GM19043 (cell line): ENCODE measurements around the gene CYLD.

Experiments
- ATAC-seq: cut with Tn5 transposase; IDR thresholded peaks from one replicate; pipeline ENCODE4 v1.9.1; 2021; ENCODE audit warnings: low read depth; ENCODE audit not compliant: unreplicated experiment

The CYLD gene

GRCh38 chr16:50741781-50742575, at the start of gene CYLD:
Gene CYLD, plus strand, starts transcription at chr16:50742086. Its CDS starts 7,613 bp downstream, at chr16:50749699.
- peak; percentile 88 for ATAC-seq

GRCh38 chr16:50692644-50692998, 49.3 kb upstream of the CYLD start:
- ATAC-seq: no peak

- no peak for ATAC-seq
Measured at GRCh38 chr16:50692999-50693781, 48.7 kb upstream of the CYLD start, which contains the start of gene NOD2. Gene NOD2, plus strand, starts transcription at chr16:50693606. Its CDS starts 5,890 bp downstream, at chr16:50699496.

- no peak for ATAC-seq
Measured at GRCh38 chr16:50694206-50694605, 47.7 kb upstream of the CYLD start.

GRCh38 chr16:50695017-50696000, 46.6 kb upstream of the CYLD start:
- ATAC-seq: no peak

GRCh38 chr16:50696126-50696525, 45.8 kb upstream of the CYLD start:
- ATAC-seq: peak; percentile 36

GRCh38 chr16:50696575-50697420, 45.1 kb upstream of the CYLD start:
- ATAC-seq: peak; percentile 59

GRCh38 chr16:50697421-50697715, 44.5 kb upstream of the CYLD start:
- ATAC-seq: no peak

GRCh38 chr16:50697881-50698767, 43.8 kb upstream of the CYLD start:
- no peak for ATAC-seq

- no peak for ATAC-seq
Measured at GRCh38 chr16:50699326-50700159, 42.3 kb upstream of the CYLD start.

GRCh38 chr16:50702725-50703124, 39.2 kb upstream of the CYLD start:
- ATAC-seq: no peak

GRCh38 chr16:50704245-50704644, 37.6 kb upstream of the CYLD start:
- ATAC-seq: no peak

- ATAC-seq: no peak
Measured at GRCh38 chr16:50705436-50706110, 36.3 kb upstream of the CYLD start.

GRCh38 chr16:50706250-50706649, 35.6 kb upstream of the CYLD start:
- no peak for ATAC-seq

- ATAC-seq: no peak
Measured at GRCh38 chr16:50708373-50709060, 33.4 kb upstream of the CYLD start.

GRCh38 chr16:50709061-50709684, 32.7 kb upstream of the CYLD start:
- ATAC-seq: peak; percentile 60
